H9 (cell line): ENCODE data around the gene OR8G5. TPM values are rescaled to one million over a fixed set of nuclear protein-coding genes. Genes with fewer than 3 reads are reported as not detected.
"Not testable (repeated sequence)": the region's sequence is repeated elsewhere in the genome, so short reads cannot be mapped to it uniquely, and the experiment has no call there.

Source experiments
- DNase-seq: peaks from one replicate; pipeline ENCODE4 v3.0.0-alpha.2; 2017
- H2AFZ ChIP-seq: one replicate; pipeline ENCODE4 v1.6.1; 2013; ENCODE audit warnings: mild to moderate bottlenecking, low read length, control low read depth, moderate library complexity
- H2AK5ac ChIP-seq: 2 replicates; pipeline ENCODE4 v1.6.1; 2013; ENCODE audit warnings: low read length, control low read depth, mixed read lengths; ENCODE audit not compliant: insufficient read length
- H2BK120ac ChIP-seq: one replicate; pipeline ENCODE4 v1.6.1; 2013; ENCODE audit warnings: low read depth, mild to moderate bottlenecking, low read length, control low read depth, inconsistent platforms; ENCODE audit not compliant: poor library complexity, severe bottlenecking
- H2BK12ac ChIP-seq: 2 replicates; pipeline ENCODE4 v1.6.1; 2013; ENCODE audit warnings: low read length, control low read depth, mixed read lengths, low read depth; ENCODE audit not compliant: insufficient read length
- H2BK15ac ChIP-seq: 2 replicates; pipeline ENCODE4 v1.6.1; 2013; ENCODE audit warnings: low read depth, low read length, control low read depth
- H2BK20ac ChIP-seq: one replicate; pipeline ENCODE4 v1.6.1; 2013; ENCODE audit warnings: low read depth, mild to moderate bottlenecking, low read length, control low read depth, inconsistent platforms; ENCODE audit not compliant: poor library complexity, severe bottlenecking
- H2BK5ac ChIP-seq: 2 replicates; pipeline ENCODE4 v1.6.1; 2013; ENCODE audit warnings: low read length, control low read depth, mixed read lengths; ENCODE audit not compliant: insufficient read length
- H3K14ac ChIP-seq: 2 replicates; pipeline ENCODE4 v1.6.1; 2013; ENCODE audit warnings: low read length, control low read depth; ENCODE audit not compliant: insufficient read depth
- H3K18ac ChIP-seq: 2 replicates; pipeline ENCODE4 v1.6.1; 2013; ENCODE audit warnings: low read depth, mild to moderate bottlenecking, mixed read lengths, low read length, control low read depth; ENCODE audit not compliant: insufficient read length
- H3K23ac ChIP-seq: 2 replicates; pipeline ENCODE4 v1.6.1; 2013; ENCODE audit warnings: low read length, control low read depth, mixed read lengths, low read depth; ENCODE audit not compliant: insufficient read length
- H3K23me2 ChIP-seq: 2 replicates; pipeline ENCODE4 v1.6.1; 2013; ENCODE audit warnings: low read depth, mild to moderate bottlenecking, mixed read lengths, low read length, control low read depth; ENCODE audit not compliant: insufficient read length, poor library complexity, severe bottlenecking
- H3K27ac ChIP-seq: 2 replicates; pipeline ENCODE4 v1.5.1; 2013; ENCODE audit warnings: low read length, control low read depth, mixed read lengths, low read depth; ENCODE audit not compliant: insufficient read length
- H3K27me3 ChIP-seq: 2 replicates; pipeline ENCODE4 v1.6.1; 2013; ENCODE audit warnings: low read length, control low read depth, inconsistent platforms; ENCODE audit not compliant: insufficient read depth
- H3K4ac ChIP-seq: 2 replicates; pipeline ENCODE4 v1.6.1; 2013; ENCODE audit warnings: low read depth, mild to moderate bottlenecking, control low read depth, inconsistent platforms, low read length, moderate library complexity
- H3K4me1 ChIP-seq: 2 replicates; pipeline ENCODE4 v1.6.1; 2013; ENCODE audit warnings: low read length, control low read depth, inconsistent platforms; ENCODE audit not compliant: insufficient read depth
- H3K4me2 ChIP-seq: 2 replicates; pipeline ENCODE4 v1.6.1; 2013; ENCODE audit warnings: low read length, control low read depth, mixed read lengths; ENCODE audit not compliant: insufficient read length, insufficient read depth
- H3K56ac ChIP-seq: 2 replicates; pipeline ENCODE4 v1.6.1; 2013; ENCODE audit warnings: low read depth, mild to moderate bottlenecking, mixed read lengths, low read length, control low read depth; ENCODE audit not compliant: insufficient read length
- H3K79me1 ChIP-seq: 2 replicates; pipeline ENCODE4 v1.6.1; 2013; ENCODE audit warnings: low read depth, mild to moderate bottlenecking, moderate library complexity, low read length, control low read depth, inconsistent platforms; ENCODE audit not compliant: insufficient read depth, poor library complexity, severe bottlenecking
- H3K79me2 ChIP-seq: 2 replicates; pipeline ENCODE4 v1.6.1; 2013; ENCODE audit warnings: low read length, control low read depth, inconsistent platforms; ENCODE audit not compliant: insufficient read depth
- H3K9ac ChIP-seq: 2 replicates; pipeline ENCODE4 v1.6.1; 2013; ENCODE audit warnings: low read length, control low read depth, mixed read lengths; ENCODE audit not compliant: insufficient read length; ENCODE audit errors: extremely low read depth
- H3K9me3 ChIP-seq: one replicate; pipeline ENCODE4 v1.6.1; 2013; ENCODE audit warnings: low read depth, low read length, inconsistent platforms; ENCODE audit not compliant: control insufficient read depth
- H3T11ph ChIP-seq: one replicate; pipeline ENCODE4 v1.6.1; 2013; ENCODE audit warnings: mild to moderate bottlenecking, low read length, control low read depth, inconsistent platforms
- H4K20me1 ChIP-seq: one replicate; pipeline ENCODE4 v1.6.1; 2013; ENCODE audit not compliant: control insufficient read depth, insufficient read length, insufficient read depth
- H4K5ac ChIP-seq: 2 replicates; pipeline ENCODE4 v1.6.1; 2013; ENCODE audit warnings: low read depth, mild to moderate bottlenecking, mixed read lengths, low read length, control low read depth; ENCODE audit not compliant: insufficient read length
- H4K8ac ChIP-seq: replicated peaks from 2 replicates; pipeline ENCODE4 v1.6.1; 2013; ENCODE audit warnings: low read length, control low read depth, mixed read lengths, low read depth; ENCODE audit not compliant: insufficient read length
- H4K91ac ChIP-seq: 2 replicates; pipeline ENCODE4 v1.6.1; 2013; ENCODE audit warnings: low read depth, mild to moderate bottlenecking, moderate library complexity, mixed read lengths, low read length, control low read depth; ENCODE audit not compliant: insufficient read length
- H3K27ac Mint-ChIP-seq, 3 experiments: 2 replicates in 2 of 3; 3 replicates in 1 of 3; pipeline ENCODE4 v1.8.0; 2020 to 2021; ENCODE audit warnings: mixed read lengths in 3 of 3, mild to moderate bottlenecking in 1 of 3, moderate library complexity in 1 of 3
- H3K27me3 Mint-ChIP-seq: 2 replicates; pipeline ENCODE4 v1.8.0; 2021; ENCODE audit warnings: low read depth, mild to moderate bottlenecking, moderate library complexity, mixed read lengths
- H3K36me3 Mint-ChIP-seq, 3 experiments: 2 replicates in 2 of 3; 3 replicates in 1 of 3; pipeline ENCODE4 v1.8.0; 2020 to 2021; ENCODE audit warnings: low read depth in 3 of 3, mixed read lengths in 3 of 3; ENCODE audit not compliant: insufficient read depth in 1 of 3
- H3K4me1 Mint-ChIP-seq, 2 experiments: 2 replicates each; pipeline ENCODE4 v1.8.0; 2020; ENCODE audit warnings: mixed read lengths in 2 of 2
- H3K4me3 Mint-ChIP-seq, 2 experiments: 2 replicates in 1 of 2; 3 replicates in 1 of 2; pipeline ENCODE4 v1.8.0; 2020 to 2021; ENCODE audit warnings: mild to moderate bottlenecking in 2 of 2, mixed read lengths in 2 of 2, moderate library complexity in 1 of 2
- H3K9me3 Mint-ChIP-seq, 2 experiments: 2 replicates in 1 of 2; 3 replicates in 1 of 2; pipeline ENCODE4 v1.8.0; 2020; ENCODE audit warnings: mild to moderate bottlenecking in 2 of 2, mixed read lengths in 2 of 2, moderate library complexity in 1 of 2
- WGBS: extraction: QIAGEN DNeasy Blood & Tissue Kit; methylation state at CpG from one replicate; pipeline ENCODE4 v1.1.7; 2013; ENCODE audit warnings: missing lambda C conversion rate, low lambda C conversion rate, mixed read lengths; ENCODE audit not compliant: insufficient read length; ENCODE audit errors: extremely low coverage; 5-methylcytosine and 5-hydroxymethylcytosine counted together
- total RNA-seq: library from RNA; stranded (reverse); gene quantifications from 2 replicates; pipeline ENCODE4 v1.2.1, GENCODE V29; 2021
- TF ChIP-seq, protein P1 (sequence below): fragments of 200-600 bp; sonication (generic); conservative IDR thresholded peaks from 3 replicates; pipeline ENCODE4 v1.8.0; 2021; ENCODE audit warnings: antibody characterized with exemption, mild to moderate bottlenecking

Gene OR8G5
- total RNA-seq, 1 experiment from 2014 or later: not detected

GRCh38 chr11:124222407-124222806 lies 33.8 kb upstream of the OR8G5 start:
- H3T11ph ChIP-seq: no peak overlapping the region
- no peak overlapping the region for H2BK12ac ChIP-seq
- H4K5ac ChIP-seq: no peak overlapping the region
- no peaks in the 10 kb centered on the region for H3K23me2 ChIP-seq
- Mint-ChIP-seq H3K27me3 (no peaks in the 10 kb centered on the region), H3K36me3 (no peaks in the 10 kb centered on the region), H3K9me3 (no peaks in the 10 kb centered on the region), H3K4me3 (no peak overlapping the region), H3K4me1 (peaks cover 3 to 5% of the 10 kb centered on the region in 2 experiments; a peak in 2 of 4 replicates), H3K27ac (no peak overlapping the region)
- H2BK20ac ChIP-seq: no peak overlapping the region
- no peaks in the 10 kb centered on the region for H3K79me1 ChIP-seq
- H3K56ac ChIP-seq: no peak overlapping the region
- no peak for DNase-seq
- no peaks in the 10 kb centered on the region for H3K9me3 ChIP-seq
- no peak overlapping the region for H3K27ac ChIP-seq
- H3K4ac ChIP-seq: no peak overlapping the region
- no peaks in the 10 kb centered on the region for H4K20me1 ChIP-seq
- no peak overlapping the region for H4K8ac ChIP-seq
- H3K18ac ChIP-seq: no peak overlapping the region
- H3K14ac ChIP-seq: no peak overlapping the region
- H3K23ac ChIP-seq: no peak overlapping the region
- H3K4me2 ChIP-seq: no peak overlapping the region
- no peak overlapping the region for H2BK120ac ChIP-seq
- no peaks in the 10 kb centered on the region for H3K79me2 ChIP-seq
- no CpG with 5 or more reads among the region's 2 CpGs for WGBS
- no peak overlapping the region for H2BK5ac ChIP-seq
- no peak overlapping the region for H3K9ac ChIP-seq
- TF ChIP-seq, protein P1, sequence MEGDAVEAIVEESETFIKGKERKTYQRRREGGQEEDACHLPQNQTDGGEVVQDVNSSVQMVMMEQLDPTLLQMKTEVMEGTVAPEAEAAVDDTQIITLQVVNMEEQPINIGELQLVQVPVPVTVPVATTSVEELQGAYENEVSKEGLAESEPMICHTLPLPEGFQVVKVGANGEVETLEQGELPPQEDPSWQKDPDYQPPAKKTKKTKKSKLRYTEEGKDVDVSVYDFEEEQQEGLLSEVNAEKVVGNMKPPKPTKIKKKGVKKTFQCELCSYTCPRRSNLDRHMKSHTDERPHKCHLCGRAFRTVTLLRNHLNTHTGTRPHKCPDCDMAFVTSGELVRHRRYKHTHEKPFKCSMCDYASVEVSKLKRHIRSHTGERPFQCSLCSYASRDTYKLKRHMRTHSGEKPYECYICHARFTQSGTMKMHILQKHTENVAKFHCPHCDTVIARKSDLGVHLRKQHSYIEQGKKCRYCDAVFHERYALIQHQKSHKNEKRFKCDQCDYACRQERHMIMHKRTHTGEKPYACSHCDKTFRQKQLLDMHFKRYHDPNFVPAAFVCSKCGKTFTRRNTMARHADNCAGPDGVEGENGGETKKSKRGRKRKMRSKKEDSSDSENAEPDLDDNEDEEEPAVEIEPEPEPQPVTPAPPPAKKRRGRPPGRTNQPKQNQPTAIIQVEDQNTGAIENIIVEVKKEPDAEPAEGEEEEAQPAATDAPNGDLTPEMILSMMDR: no peak
- H2BK15ac ChIP-seq: no peak overlapping the region
- no peaks in the 10 kb centered on the region for H3K4me1 ChIP-seq
- H2AFZ ChIP-seq: no peak overlapping the region
- no peak overlapping the region for H4K91ac ChIP-seq
- H3K27me3 ChIP-seq: no peaks in the 10 kb centered on the region
- H2AK5ac ChIP-seq: no peak overlapping the region

DNA sequence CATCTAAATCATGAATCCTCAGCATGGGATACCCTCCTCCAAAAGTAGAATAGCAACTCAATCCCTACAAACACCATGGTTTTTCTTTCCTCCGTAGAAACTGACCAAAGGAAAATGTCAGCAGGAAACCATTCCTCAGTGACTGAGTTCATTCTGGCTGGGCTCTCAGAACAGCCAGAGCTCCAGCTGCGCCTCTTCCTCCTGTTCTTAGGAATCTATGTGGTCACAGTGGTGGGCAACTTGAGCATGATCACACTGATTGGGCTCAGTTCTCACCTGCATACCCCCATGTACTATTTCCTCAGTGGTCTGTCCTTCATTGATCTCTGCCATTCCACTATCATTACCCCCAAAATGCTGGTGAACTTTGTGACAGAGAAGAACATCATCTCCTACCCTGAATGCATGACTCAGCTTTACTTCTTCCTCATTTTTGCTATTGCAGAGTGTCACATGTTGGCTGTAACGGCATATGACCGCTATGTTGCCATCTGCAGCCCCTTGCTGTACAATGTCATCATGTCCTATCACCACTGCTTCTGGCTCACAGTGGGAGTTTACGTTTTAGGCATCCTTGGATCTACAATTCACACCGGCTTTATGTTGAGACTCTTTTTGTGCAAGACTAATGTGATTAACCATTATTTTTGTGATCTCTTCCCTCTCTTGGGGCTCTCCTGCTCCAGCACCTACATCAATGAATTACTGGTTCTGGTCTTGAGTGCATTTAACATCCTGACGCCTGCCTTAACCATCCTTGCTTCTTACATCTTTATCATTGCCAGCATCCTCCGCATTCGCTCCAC lies 31.4 kb upstream of the OR8G5 start:
- WGBS: no CpG with 5 or more reads among the region's 9 CpGs
- not testable (repeated sequence) for H3K4ac ChIP-seq, H3K27ac Mint-ChIP-seq

More for the DNA sequence above, 31.4 kb upstream of the OR8G5 start:
- H3K9me3 Mint-ChIP-seq, H3K27me3 Mint-ChIP-seq, H2BK15ac ChIP-seq, H2BK5ac ChIP-seq, H2AFZ ChIP-seq, H4K20me1 ChIP-seq, H3K27me3 ChIP-seq, H3K79me2 ChIP-seq, H3K23me2 ChIP-seq, H2BK20ac ChIP-seq, H4K8ac ChIP-seq, H3K18ac ChIP-seq, H3K4me3 Mint-ChIP-seq, H3K4me2 ChIP-seq, H3K9ac ChIP-seq, H4K5ac ChIP-seq, H3K23ac ChIP-seq, DNase-seq, H3K4me1 Mint-ChIP-seq, H3K36me3 Mint-ChIP-seq, H2AK5ac ChIP-seq, H3K27ac ChIP-seq, H3K79me1 ChIP-seq, H2BK120ac ChIP-seq, H2BK12ac ChIP-seq, H3K14ac ChIP-seq, H3K4me1 ChIP-seq, H4K91ac ChIP-seq, H3K56ac ChIP-seq, H3K9me3 ChIP-seq, H3T11ph ChIP-seq: not testable (repeated sequence)
